Neuron (in vitro differentiated cells): ENCODE data around the gene PDZRN4.
"Not testable (repeated sequence)": the region's sequence is repeated elsewhere in the genome, so short reads cannot be mapped to it uniquely, and the experiment has no call there.

Source experiments
- H2AFZ ChIP-seq: one replicate; pipeline ENCODE4 v1.6.1; 2013; ENCODE audit warnings: low read depth, mild to moderate bottlenecking, inconsistent platforms, low read length, moderate library complexity
- H3K27me3 ChIP-seq: one replicate; pipeline ENCODE4 v1.6.1; 2013; ENCODE audit warnings: low read length; ENCODE audit not compliant: insufficient read depth
- H3K36me3 ChIP-seq: one replicate; pipeline ENCODE4 v1.6.1; 2013; ENCODE audit warnings: low read length; ENCODE audit not compliant: insufficient read depth
- H3K4me1 ChIP-seq: one replicate; pipeline ENCODE4 v1.6.1; 2013; ENCODE audit warnings: low read length; ENCODE audit not compliant: insufficient read depth
- H3K4me3 ChIP-seq: 2 replicates; pipeline ENCODE4 v1.5.1; 2013; ENCODE audit warnings: mild to moderate bottlenecking, low read length, moderate library complexity
- H3K9me3 ChIP-seq: one replicate; pipeline ENCODE4 v1.6.1; 2013; ENCODE audit warnings: low read length

PDZRN4 gene

DNA sequence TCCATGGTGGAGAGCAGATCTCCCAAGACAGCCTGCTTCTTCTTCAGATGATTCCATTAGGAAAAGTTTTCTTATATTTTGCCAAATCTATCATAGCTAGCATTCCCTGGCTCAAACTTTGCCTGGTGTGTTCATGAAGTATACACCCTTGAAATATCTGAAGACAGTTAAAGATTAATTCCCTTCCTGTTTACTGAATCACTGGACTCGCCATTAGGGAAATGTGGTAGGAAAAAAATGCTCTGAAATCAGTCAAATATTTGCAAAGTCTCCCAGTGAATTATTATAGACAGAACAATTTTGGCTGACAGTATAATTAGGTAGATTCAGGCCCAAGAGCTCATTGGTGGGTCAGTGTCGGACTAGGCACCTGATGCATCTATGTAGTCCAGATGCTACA lies 86.5 kb downstream of the PDZRN4 start:
- H2AFZ ChIP-seq: no peak overlapping the region
- H3K27me3 ChIP-seq: no peaks in the 10 kb centered on the region
- no peaks in the 10 kb centered on the region for H3K36me3 ChIP-seq
- H3K4me1 ChIP-seq: no peaks in the 10 kb centered on the region
- H3K9me3 ChIP-seq: no peaks in the 10 kb centered on the region
- H3K4me3 ChIP-seq: no peak overlapping the region

DNA sequence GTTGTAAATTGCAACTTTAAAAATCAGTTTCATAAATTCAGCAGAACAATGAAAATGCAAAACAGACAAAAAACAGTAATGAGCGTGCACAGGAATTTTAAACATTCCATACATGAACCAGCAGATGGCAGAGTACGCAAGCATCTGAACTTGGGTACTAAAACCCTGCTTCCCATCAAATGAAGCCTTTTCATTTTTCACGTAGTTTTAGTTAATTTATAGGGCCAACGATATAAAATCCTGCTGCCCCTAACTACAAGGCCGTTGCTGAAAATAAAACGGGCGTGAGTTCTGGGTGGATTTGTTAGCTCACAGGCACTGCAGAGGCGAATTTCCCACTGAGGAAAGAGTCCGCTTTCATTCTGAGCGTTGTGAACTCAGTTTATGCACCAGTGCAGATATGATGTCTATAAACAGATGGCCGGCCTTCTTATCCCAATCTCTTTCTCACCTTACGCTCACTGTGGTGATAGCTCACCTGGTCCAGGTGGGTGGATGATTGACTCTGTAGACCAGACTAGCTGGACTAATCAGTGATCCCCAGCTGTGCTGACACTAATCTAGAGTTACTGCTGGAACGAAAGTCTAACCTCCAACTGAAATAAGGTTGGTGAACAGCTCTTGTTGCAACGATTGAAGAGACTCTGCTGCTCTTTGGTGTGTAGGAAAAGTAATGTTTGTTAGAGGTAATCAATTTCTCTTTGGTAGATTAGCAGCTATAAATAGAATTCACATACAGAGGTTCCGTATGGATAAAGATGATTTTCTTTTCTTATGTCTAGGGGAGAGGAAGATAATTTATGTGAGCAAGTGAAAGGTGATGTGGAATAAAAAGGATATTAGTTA lies 89.2 kb downstream of the PDZRN4 start:
- no peaks in the 10 kb centered on the region for H3K9me3 ChIP-seq
- no peaks in the 10 kb centered on the region for H3K4me1 ChIP-seq
- no peak overlapping the region for H3K4me3 ChIP-seq
- H3K27me3 ChIP-seq: no peaks in the 10 kb centered on the region
- no peak overlapping the region for H2AFZ ChIP-seq
- no peaks in the 10 kb centered on the region for H3K36me3 ChIP-seq

- Histone ChIP-seq H3K27me3 (no peaks in the 10 kb centered on the region), H3K4me1 (no peaks in the 10 kb centered on the region), H3K36me3 (no peaks in the 10 kb centered on the region), H2AFZ (no peak overlapping the region), H3K4me3 (no peak overlapping the region), H3K9me3 (no peaks in the 10 kb centered on the region)
These were observed 89.8 kb downstream of the PDZRN4 start for GRCh38 chr12:41277946-41278267.

- H3K4me3 ChIP-seq, H3K36me3 ChIP-seq, H3K9me3 ChIP-seq, H3K4me1 ChIP-seq, H2AFZ ChIP-seq, H3K27me3 ChIP-seq: not testable (repeated sequence)
These were observed 92.4 kb downstream of the PDZRN4 start for GRCh38 chr12:41280341-41281095.

DNA sequence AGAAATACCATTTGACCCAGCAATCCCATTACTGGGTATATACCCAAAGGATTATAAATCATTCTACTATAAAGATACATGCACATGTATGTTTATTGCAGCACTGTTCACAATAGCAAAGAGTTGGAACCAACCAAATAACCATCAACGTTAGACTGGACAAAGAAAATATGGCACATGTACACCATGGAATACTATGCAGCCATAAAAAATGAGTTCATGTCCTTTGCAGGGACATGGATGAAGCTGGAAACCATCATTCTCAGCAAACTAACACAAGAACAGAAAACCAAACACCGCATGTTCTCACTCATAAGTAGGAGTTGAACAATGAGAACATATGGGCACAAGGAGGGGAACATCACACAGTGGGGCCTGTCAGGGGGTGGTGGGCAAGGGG lies 97.3 kb downstream of the PDZRN4 start:
- H3K4me1 ChIP-seq, H3K27me3 ChIP-seq, H3K36me3 ChIP-seq, H3K9me3 ChIP-seq, H3K4me3 ChIP-seq, H2AFZ ChIP-seq: not testable (repeated sequence)

DNA sequence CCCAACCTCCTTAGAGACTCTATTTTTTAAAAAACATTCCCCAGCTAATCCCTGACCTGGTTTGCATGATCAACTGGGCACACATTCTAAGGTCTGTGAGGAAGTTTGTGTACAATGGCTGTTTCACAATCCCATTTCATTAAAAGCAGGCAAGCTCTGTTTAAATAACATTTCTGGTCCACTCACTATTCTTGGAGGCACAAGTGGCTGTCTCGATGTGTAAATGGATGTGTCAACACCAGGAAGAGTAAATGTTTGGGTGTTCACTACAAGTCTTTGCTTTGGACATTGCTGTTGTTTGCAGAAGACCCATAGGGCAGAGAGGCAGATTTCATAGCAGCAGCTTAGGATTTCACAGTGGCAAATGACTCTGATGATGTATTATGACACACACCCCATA lies 98.3 kb downstream of the PDZRN4 start:
- Histone ChIP-seq H3K27me3 (no peaks in the 10 kb centered on the region), H3K4me3 (no peak overlapping the region), H3K4me1 (peaks cover 10% of the 10 kb centered on the region), H3K36me3 (no peaks in the 10 kb centered on the region), H3K9me3 (peaks cover 2% of the 10 kb centered on the region), H2AFZ (no peak overlapping the region)

DNA sequence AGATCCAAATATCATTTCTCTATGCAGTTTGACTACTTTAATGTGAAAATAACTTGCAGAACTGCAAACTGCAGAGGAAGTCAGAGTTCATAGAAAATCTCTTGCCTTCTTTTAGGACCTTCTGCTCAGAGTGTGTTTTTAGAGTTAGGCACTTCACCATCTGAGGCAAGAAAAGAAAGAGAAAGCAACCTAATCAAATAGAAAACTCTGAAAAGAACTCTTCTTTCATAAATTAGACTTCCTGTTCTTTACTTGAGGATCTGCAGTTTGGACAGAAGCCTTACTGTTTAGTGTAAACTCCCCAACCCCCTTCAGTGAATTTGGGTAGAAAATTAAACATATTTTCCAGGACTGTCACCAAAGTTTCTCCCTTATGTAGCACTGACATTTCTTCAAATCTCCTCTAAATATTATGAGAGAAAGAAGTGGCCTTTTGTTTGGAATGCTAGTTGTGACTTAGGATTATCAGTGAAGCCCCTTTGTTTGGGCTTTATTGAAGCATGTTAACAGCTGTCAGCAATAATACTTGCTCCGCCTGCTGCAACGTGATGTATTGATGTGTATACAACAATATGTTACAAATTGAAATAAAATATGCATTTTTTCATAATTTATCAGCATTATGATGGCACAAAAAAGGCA lies 99.5 kb downstream of the PDZRN4 start:
- peaks cover 10% of the 10 kb centered on the region for H3K4me1 ChIP-seq
- H3K36me3 ChIP-seq: no peaks in the 10 kb centered on the region
- no peaks in the 10 kb centered on the region for H3K27me3 ChIP-seq
- no peak overlapping the region for H3K4me3 ChIP-seq
- H3K9me3 ChIP-seq: peaks cover 2% of the 10 kb centered on the region
- peak overlapping the region; percentile 89 for H2AFZ ChIP-seq

DNA sequence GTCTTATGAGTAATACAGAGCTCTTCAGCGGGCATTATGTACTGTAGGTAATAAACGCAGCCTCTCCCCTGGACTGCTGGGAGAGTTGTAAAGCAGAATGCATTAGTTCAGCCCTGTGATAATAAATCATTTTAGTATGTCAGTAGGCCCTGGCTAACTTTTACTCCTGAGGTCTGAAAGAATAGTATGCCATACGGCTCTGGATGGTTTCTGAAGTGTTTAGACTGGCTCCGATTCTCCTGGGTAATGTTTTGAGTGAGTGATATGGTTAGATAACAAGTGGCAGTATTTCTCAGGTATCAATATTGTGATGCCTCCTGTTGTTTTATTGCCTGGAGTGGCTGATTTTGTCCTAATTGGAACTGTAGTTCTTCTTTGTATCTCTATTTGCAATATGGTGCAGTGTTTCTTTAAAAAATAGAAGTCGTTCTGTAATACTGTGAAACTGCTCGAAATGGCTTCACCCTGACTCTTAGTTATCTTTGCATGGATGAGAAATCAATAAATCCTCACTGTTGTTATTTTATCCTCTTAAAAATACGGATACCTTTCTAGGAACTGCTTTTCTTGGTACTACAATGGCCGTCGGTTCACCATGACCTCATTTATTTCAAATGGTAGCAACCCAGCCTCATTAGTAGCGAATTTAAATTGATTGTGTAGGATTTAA lies 100.2 kb downstream of the PDZRN4 start:
- H3K4me1 ChIP-seq: peaks cover 10% of the 10 kb centered on the region
- H3K4me3 ChIP-seq: no peak overlapping the region
- peaks cover 2% of the 10 kb centered on the region for H3K9me3 ChIP-seq
- H3K27me3 ChIP-seq: no peaks in the 10 kb centered on the region
- no peaks in the 10 kb centered on the region for H3K36me3 ChIP-seq
- no peak overlapping the region for H2AFZ ChIP-seq

DNA sequence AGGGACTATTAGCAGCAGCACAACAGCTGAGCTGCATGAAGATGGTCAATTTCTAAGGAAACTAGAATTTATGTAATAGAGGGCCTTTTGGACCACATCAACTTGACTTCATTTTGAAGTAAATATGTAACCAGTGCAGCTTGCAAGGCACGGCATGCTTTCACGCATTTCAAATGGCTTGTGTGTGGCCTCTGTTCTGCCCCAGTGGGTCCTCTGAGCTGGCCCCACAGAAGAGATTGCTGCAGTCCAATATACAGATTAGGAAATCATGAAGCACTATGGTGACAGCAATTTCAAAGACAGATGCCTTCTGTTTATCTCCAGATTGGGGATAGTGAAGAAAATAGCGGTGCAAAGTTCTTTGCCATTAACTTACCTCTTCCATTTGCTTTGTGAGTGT lies 101.4 kb downstream of the PDZRN4 start:
- Histone ChIP-seq H2AFZ (no peak overlapping the region), H3K27me3 (no peaks in the 10 kb centered on the region), H3K36me3 (no peaks in the 10 kb centered on the region), H3K4me3 (no peak overlapping the region), H3K4me1 (peaks cover 10% of the 10 kb centered on the region), H3K9me3 (no peaks in the 10 kb centered on the region)

DNA sequence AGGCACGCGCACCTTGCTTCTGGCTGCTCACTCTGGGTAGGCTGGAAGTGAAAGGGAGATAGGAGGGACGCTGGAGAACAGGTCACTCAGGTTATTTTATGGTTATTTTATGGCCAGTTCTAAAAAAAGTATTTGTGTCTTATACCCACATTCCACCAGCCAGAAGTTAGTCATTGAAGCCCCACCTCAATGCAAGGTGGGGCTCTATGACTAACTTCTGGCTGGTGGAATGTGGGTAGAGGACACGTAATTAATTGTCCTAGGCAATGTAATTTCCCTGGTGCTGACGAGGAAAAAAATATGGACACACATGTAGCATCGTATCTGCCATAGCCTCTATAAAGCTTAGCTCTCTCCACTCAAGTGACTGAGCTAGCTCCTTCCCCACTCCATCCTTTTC lies 104.9 kb downstream of the PDZRN4 start:
- no peak overlapping the region for H2AFZ ChIP-seq
- H3K4me1 ChIP-seq: peaks cover 2% of the 10 kb centered on the region
- H3K27me3 ChIP-seq: no peaks in the 10 kb centered on the region
- no peaks in the 10 kb centered on the region for H3K9me3 ChIP-seq
- H3K36me3 ChIP-seq: no peaks in the 10 kb centered on the region
- H3K4me3 ChIP-seq: no peak overlapping the region

GRCh38 chr12:41293461-41293860 lies 105.3 kb downstream of the PDZRN4 start:
- peaks cover 2% of the 10 kb centered on the region for H3K4me1 ChIP-seq
- no peaks in the 10 kb centered on the region for H3K9me3 ChIP-seq
- H3K27me3 ChIP-seq: no peaks in the 10 kb centered on the region
- H2AFZ ChIP-seq: no peak overlapping the region
- no peaks in the 10 kb centered on the region for H3K36me3 ChIP-seq
- no peak overlapping the region for H3K4me3 ChIP-seq

DNA sequence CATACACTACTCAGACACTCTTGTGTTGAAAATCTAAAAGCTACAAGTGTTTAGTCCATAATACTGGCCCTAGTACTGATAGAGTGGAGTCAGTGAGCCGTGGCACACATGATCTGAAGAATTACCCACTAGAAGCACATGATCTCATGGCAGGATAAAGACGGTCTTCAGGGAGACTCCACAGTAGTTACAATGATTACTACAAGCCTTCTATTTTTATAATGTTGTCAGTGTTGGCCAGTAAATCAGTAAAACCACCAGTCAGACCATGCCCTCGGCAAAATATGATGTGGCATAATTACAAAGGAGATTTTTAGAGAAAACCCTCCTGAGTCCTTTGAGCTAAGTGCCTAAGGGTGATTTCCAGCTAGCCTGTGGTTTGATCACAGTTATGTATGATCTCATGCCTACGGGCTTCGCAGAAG lies 114.9 kb downstream of the PDZRN4 start:
- Histone ChIP-seq H3K9me3 (no peaks in the 10 kb centered on the region), H2AFZ (no peak overlapping the region), H3K36me3 (no peaks in the 10 kb centered on the region), H3K27me3 (no peaks in the 10 kb centered on the region), H3K4me1 (peaks cover 14% of the 10 kb centered on the region), H3K4me3 (no peak overlapping the region)

DNA sequence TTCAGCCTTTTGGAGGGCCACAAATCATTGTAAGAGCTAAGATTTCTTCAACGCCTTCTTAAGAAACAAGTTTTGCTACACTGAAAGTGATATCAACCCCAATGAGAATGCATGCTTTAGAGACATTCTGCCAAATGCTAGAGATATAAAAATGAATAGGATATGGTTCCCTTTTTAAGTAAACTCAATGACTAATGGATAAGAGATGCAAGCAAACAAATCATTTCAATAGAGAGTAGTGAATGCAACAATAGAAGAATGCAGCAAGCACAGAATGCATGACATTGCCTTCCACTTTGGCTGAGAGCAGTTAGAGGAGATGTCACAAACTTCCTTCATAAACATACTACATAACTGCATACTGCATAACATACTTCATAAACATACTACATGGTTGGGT lies 116.4 kb downstream of the PDZRN4 start:
- H3K36me3 ChIP-seq: no peaks in the 10 kb centered on the region
- H3K27me3 ChIP-seq: no peaks in the 10 kb centered on the region
- H3K9me3 ChIP-seq: no peaks in the 10 kb centered on the region
- H2AFZ ChIP-seq: no peak overlapping the region
- H3K4me1 ChIP-seq: peaks cover 9% of the 10 kb centered on the region
- no peak overlapping the region for H3K4me3 ChIP-seq
